Measurements from ENCODE around the gene ARL15. TPM values are rescaled to one million over a fixed set of nuclear protein-coding genes. Genes with fewer than 3 reads are reported as not detected.

The ARL15 gene
- total RNA-seq, 1 experiment from 2014 or later = 15.7 TPM

GRCh38 chr5:53956196-53956595, 354.2 kb downstream of the ARL15 start:
- DNase-seq (ENCODE audit: extremely low read depth, low read depth) = no peak

- no peak for DNase-seq (ENCODE audit: extremely low read depth, low read depth)
These were observed 359.8 kb downstream of the ARL15 start for GRCh38 chr5:53950621-53951020.

- no peak for DNase-seq (ENCODE audit: extremely low read depth, low read depth)
These were observed 361.8 kb downstream of the ARL15 start for GRCh38 chr5:53948598-53948997.

GRCh38 chr5:53946405-53947100, 363.8 kb downstream of the ARL15 start:
- no peak for DNase-seq (ENCODE audit: extremely low read depth, low read depth)

GRCh38 chr5:53944981-53945380, 365.4 kb downstream of the ARL15 start:
- DNase-seq (ENCODE audit: extremely low read depth, low read depth) = peak; percentile 56

- no peak for DNase-seq (ENCODE audit: extremely low read depth, low read depth)
These were observed 366.4 kb downstream of the ARL15 start for GRCh38 chr5:53943938-53944337.

- DNase-seq (ENCODE audit: extremely low read depth, low read depth) = peak; percentile 24
These were observed 367.6 kb downstream of the ARL15 start for GRCh38 chr5:53942724-53943123.

- DNase-seq (ENCODE audit: extremely low read depth, low read depth) = no peak
These were observed 369.5 kb downstream of the ARL15 start for GRCh38 chr5:53940921-53941320.

GRCh38 chr5:53937467-53937866, 372.9 kb downstream of the ARL15 start:
- no peak for DNase-seq (ENCODE audit: extremely low read depth, low read depth)

GRCh38 chr5:53936481-53937352, 373.7 kb downstream of the ARL15 start:
- DNase-seq (ENCODE audit: extremely low read depth, low read depth) = no peak

- no peak for DNase-seq (ENCODE audit: extremely low read depth, low read depth)
These were observed 376.1 kb downstream of the ARL15 start for GRCh38 chr5:53934151-53934820.

GRCh38 chr5:53932351-53932750, 378.0 kb downstream of the ARL15 start:
- DNase-seq (ENCODE audit: extremely low read depth, low read depth) = no peak

- DNase-seq (ENCODE audit: extremely low read depth, low read depth) = no peak
These were observed 379.9 kb downstream of the ARL15 start for GRCh38 chr5:53930457-53930856.

GRCh38 chr5:53929570-53929969, 380.8 kb downstream of the ARL15 start:
- no peak for DNase-seq (ENCODE audit: extremely low read depth, low read depth)

- no peak for DNase-seq (ENCODE audit: extremely low read depth, low read depth)
These were observed 381.2 kb downstream of the ARL15 start for GRCh38 chr5:53929152-53929551.

- DNase-seq (ENCODE audit: extremely low read depth, low read depth) = no peak
These were observed 381.7 kb downstream of the ARL15 start for GRCh38 chr5:53928641-53929040.

GRCh38 chr5:53927668-53928247, 382.6 kb downstream of the ARL15 start:
- DNase-seq (ENCODE audit: extremely low read depth, low read depth) = no peak

- no peak for DNase-seq (ENCODE audit: extremely low read depth, low read depth)
These were observed 384.3 kb downstream of the ARL15 start for GRCh38 chr5:53926026-53926425.

GRCh38 chr5:53924392-53924791, 386.0 kb downstream of the ARL15 start:
- DNase-seq (ENCODE audit: extremely low read depth, low read depth) = no peak

- DNase-seq (ENCODE audit: extremely low read depth, low read depth) = no peak
These were observed 386.4 kb downstream of the ARL15 start for GRCh38 chr5:53923961-53924360.

All from NCI-H460 (cell line).